ENCODE data around the gene PPP2R5D. TPM values are rescaled to one million over a fixed set of nuclear protein-coding genes. Genes with fewer than 3 reads are reported as not detected.

The PPP2R5D gene
- total RNA-seq, 3 donors from 2014 or later (not counting 1 experiment from before 2014, with no cell fraction given) = 30.5 to 49.1 (median 40.1) TPM

DNA sequence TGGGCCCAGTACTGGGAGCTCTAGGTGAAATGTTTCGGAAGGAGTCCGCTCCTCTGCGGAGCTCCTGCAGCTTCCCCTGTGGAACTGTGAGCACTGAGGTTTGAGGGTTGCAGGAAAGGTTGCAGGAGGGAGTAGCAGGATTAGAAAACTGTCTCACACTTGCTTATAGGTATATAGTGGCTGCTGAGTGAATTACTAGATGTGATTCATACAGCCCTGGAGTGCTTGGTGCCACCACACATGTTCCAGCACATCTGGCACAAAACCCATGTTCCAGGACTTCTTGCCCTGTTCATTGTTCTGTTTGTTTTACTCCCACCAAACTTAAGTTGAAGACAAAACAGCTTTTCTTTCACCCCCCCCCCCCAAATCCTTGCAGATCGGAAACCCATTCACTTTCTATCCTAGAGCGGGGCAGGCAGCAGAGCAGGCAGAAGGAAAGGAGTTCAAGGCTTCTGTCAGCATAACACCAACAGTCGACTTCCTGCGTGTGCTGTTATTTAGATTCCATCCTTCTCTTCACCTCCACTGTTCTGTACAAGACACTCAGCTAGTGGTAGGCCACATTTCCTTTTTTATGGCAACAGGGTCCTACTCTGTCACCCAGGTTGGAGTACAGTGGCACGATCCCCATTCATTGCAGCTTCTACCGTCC, 4.7 kb upstream of the PPP2R5D start:
- H3K4me1 Mint-ChIP-seq = peaks cover 32 to 34% of the 10 kb centered on the region in 2 donors
- H3K4me1 ChIP-seq (ENCODE audit: control insufficient read depth, insufficient read depth, low read length) = peaks cover 33% of the 10 kb centered on the region
- H3K36me3 Mint-ChIP-seq = no peaks in the 10 kb centered on the region
- H3K27ac Mint-ChIP-seq = peak overlapping the region; percentile 95 to 98
- H3K36me3 ChIP-seq (ENCODE audit: control insufficient read depth, insufficient read depth, low read length) = no peaks in the 10 kb centered on the region
- H3K4me3 ChIP-seq (ENCODE audit: low read length) = peak overlapping the region; percentile 69
- peak overlapping the region; percentile 94 for H3K4me3 Mint-ChIP-seq
- 26% methylated on average over 9 of the region's 9 CpGs for WGBS (ENCODE audit: insufficient coverage)
- DNase-seq (peak in 1 of 2 donors; percentile 49), ATAC-seq (peak in 1 of 3 donors; percentile 8)
- H3K27ac ChIP-seq (ENCODE audit: low read length) = peak overlapping the region; percentile 81
- no peaks in the 10 kb centered on the region for H3K9me3 Mint-ChIP-seq
- intact Hi-C loops (cut with micrococcal nuclease) = loop anchor here (1.0 to 2.0 kb wide), 2 partner anchors 50 to 79 kb away; partner anchors contain the start of genes CNPY3, KLC4 and MRPL2
- TF ChIP-seq, protein P1, sequence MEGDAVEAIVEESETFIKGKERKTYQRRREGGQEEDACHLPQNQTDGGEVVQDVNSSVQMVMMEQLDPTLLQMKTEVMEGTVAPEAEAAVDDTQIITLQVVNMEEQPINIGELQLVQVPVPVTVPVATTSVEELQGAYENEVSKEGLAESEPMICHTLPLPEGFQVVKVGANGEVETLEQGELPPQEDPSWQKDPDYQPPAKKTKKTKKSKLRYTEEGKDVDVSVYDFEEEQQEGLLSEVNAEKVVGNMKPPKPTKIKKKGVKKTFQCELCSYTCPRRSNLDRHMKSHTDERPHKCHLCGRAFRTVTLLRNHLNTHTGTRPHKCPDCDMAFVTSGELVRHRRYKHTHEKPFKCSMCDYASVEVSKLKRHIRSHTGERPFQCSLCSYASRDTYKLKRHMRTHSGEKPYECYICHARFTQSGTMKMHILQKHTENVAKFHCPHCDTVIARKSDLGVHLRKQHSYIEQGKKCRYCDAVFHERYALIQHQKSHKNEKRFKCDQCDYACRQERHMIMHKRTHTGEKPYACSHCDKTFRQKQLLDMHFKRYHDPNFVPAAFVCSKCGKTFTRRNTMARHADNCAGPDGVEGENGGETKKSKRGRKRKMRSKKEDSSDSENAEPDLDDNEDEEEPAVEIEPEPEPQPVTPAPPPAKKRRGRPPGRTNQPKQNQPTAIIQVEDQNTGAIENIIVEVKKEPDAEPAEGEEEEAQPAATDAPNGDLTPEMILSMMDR (IDR thresholded peaks at IDR 0.05) = no peak
- H3K9me3 ChIP-seq (ENCODE audit: control insufficient read depth, insufficient read depth, low read length) = no peaks in the 10 kb centered on the region
- H3K27me3 ChIP-seq (ENCODE audit: control insufficient read depth, insufficient read depth, low read length) = no peaks in the 10 kb centered on the region
- H3K27me3 Mint-ChIP-seq (ENCODE audit: low read depth in 2 of 2) = no peaks in the 10 kb centered on the region

DNA sequence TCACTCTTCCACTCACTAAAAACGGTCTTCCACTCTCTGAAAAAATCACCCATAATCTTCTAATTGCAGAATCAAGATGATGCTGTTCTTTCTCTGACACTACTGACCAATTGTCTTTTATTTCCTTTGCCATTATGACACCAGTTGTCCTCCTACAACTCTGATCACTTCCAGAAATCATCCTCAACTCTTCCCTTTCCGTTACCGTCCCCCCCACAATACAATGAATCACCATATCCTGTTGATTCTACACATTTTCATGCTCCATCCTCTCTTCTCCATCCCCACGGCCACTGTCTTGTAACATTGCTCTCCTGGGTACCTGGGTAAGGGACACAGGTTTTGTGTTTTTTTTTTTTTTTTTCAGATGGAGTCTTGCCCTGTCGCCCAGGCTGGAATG, 2.5 kb upstream of the PPP2R5D start:
- TF ChIP-seq, protein P1 (IDR thresholded peaks at IDR 0.05) = no peak
- Mint-ChIP-seq H3K4me3 (no peak overlapping the region), H3K36me3 (no peaks in the 10 kb centered on the region), H3K9me3 (no peaks in the 10 kb centered on the region), H3K27ac (peak overlapping the region; percentile 11 to 37), H3K4me1 (peaks cover 49 to 52% of the 10 kb centered on the region in 2 donors), H3K27me3 (ENCODE audit: low read depth in 2 of 2) (no peaks in the 10 kb centered on the region)
- H3K27me3 ChIP-seq (ENCODE audit: control insufficient read depth, insufficient read depth, low read length) = no peaks in the 10 kb centered on the region
- intact Hi-C loops (cut with micrococcal nuclease) = no loop called here
- 95% methylated on average over 5 of the region's 5 CpGs for WGBS (ENCODE audit: insufficient coverage)
- ATAC-seq (no peak), DNase-seq (no peak)
- H3K4me1 ChIP-seq (ENCODE audit: control insufficient read depth, insufficient read depth, low read length) = peaks cover 51% of the 10 kb centered on the region
- H3K9me3 ChIP-seq (ENCODE audit: control insufficient read depth, insufficient read depth, low read length) = no peaks in the 10 kb centered on the region
- no peak overlapping the region for H3K27ac ChIP-seq (ENCODE audit: low read length)
- H3K36me3 ChIP-seq (ENCODE audit: control insufficient read depth, insufficient read depth, low read length) = no peaks in the 10 kb centered on the region
- no peak overlapping the region for H3K4me3 ChIP-seq (ENCODE audit: low read length)

GRCh38 chr6:42984924-42985475, 630 bp downstream of the PPP2R5D start:
- H3K4me1 Mint-ChIP-seq = peaks cover 42 to 46% of the 10 kb centered on the region in 2 donors
- DNase-seq = peak in 1 of 2 donors; percentile 40
- no peak for ATAC-seq

More at GRCh38 chr6:42984924-42985475, 630 bp downstream of the PPP2R5D start:
- WGBS (ENCODE audit: insufficient coverage) = 11% methylated on average over 13 of the region's 13 CpGs
- no peaks in the 10 kb centered on the region for H3K36me3 Mint-ChIP-seq
- no peaks in the 10 kb centered on the region for H3K9me3 Mint-ChIP-seq
- Histone ChIP-seq H3K4me1 (ENCODE audit: control insufficient read depth, insufficient read depth, low read length) (peaks cover 29% of the 10 kb centered on the region), H3K27me3 (ENCODE audit: control insufficient read depth, insufficient read depth, low read length) (no peaks in the 10 kb centered on the region), H3K4me3 (ENCODE audit: low read length) (peak overlapping the region; percentile 75), H3K9me3 (ENCODE audit: control insufficient read depth, insufficient read depth, low read length) (no peaks in the 10 kb centered on the region), H3K27ac (ENCODE audit: low read length) (peak overlapping the region; percentile 72), H3K36me3 (ENCODE audit: control insufficient read depth, insufficient read depth, low read length) (peaks cover 10% of the 10 kb centered on the region)
- intact Hi-C loops (cut with micrococcal nuclease) = loop anchor here (1.0 kb wide), 3 partner anchors 29 to 56 kb away; partner anchors contain the start of genes CNPY3, KLHDC3 and RRP36
- peak overlapping the region; percentile 63 to 94 for H3K27ac Mint-ChIP-seq
- H3K27me3 Mint-ChIP-seq (ENCODE audit: low read depth in 2 of 2) = no peaks in the 10 kb centered on the region
- TF ChIP-seq, protein P1 (IDR thresholded peaks at IDR 0.05) = no peak
- H3K4me3 Mint-ChIP-seq = peak overlapping the region; percentile 95
